Neutrophil (primary cell): Measurements from ENCODE around the gene STARD4.

ENCODE experiments used
- H3K27ac ChIP-seq: fragments of 200-600 bp; sonication (generic); 2 replicates; pipeline ENCODE4 v1.5.1; 2016; ENCODE audit warnings: mild to moderate bottlenecking, moderate library complexity
- H3K27me3 ChIP-seq: fragments of 200-600 bp; sonication (generic); 2 replicates; pipeline ENCODE4 v1.6.0; 2016; ENCODE audit warnings: mild to moderate bottlenecking
- H3K36me3 ChIP-seq: fragments of 200-600 bp; sonication (generic); 2 replicates; pipeline ENCODE4 v1.5.1; 2017
- H3K4me1 ChIP-seq, 2 experiments: fragments of 200-600 bp in 1 of 2; sonication (generic) in 1 of 2; 1 replicate in 1 of 2; 2 replicates in 1 of 2; pipeline versions ENCODE4 v1.5.1 to v1.6.1; 2013 to 2016; ENCODE audit warnings: low read depth in 1 of 2, low read length in 1 of 2, mild to moderate bottlenecking in 1 of 2, moderate library complexity in 1 of 2; ENCODE audit not compliant: control insufficient read depth in 1 of 2, insufficient read depth in 1 of 2
- H3K4me3 ChIP-seq, 2 experiments: fragments of 200-600 bp in 1 of 2; sonication (generic) in 1 of 2; 1 replicate in 1 of 2; 2 replicates in 1 of 2; pipeline ENCODE4 v1.5.1; 2013 to 2016; ENCODE audit warnings: low read depth in 1 of 2, low read length in 1 of 2, mild to moderate bottlenecking in 1 of 2, moderate library complexity in 1 of 2
- H3K9me3 ChIP-seq: fragments of 200-600 bp; sonication (generic); 2 replicates; pipeline ENCODE4 v1.5.1; 2016
- CTCF ChIP-seq: fragments of 200-600 bp; sonication (generic); IDR thresholded peaks from 2 replicates; pipeline ENCODE4 v1.5.1; 2016; ENCODE audit warnings: antibody characterized with exemption

The STARD4 gene

GRCh38 chr5:111555760-111556159 lies 43.4 kb upstream of the STARD4 start:
- no peaks in the 10 kb centered on the region for H3K36me3 ChIP-seq
- no peak overlapping the region for H3K27ac ChIP-seq
- no peaks in the 10 kb centered on the region for H3K9me3 ChIP-seq
- H3K4me3 ChIP-seq, result no peak overlapping the region
- no peaks in the 10 kb centered on the region for H3K4me1 ChIP-seq
- TF ChIP-seq CTCF, result no peak
- no peaks in the 10 kb centered on the region for H3K27me3 ChIP-seq

GRCh38 chr5:111553868-111554267 lies 41.5 kb upstream of the STARD4 start:
- Histone ChIP-seq H3K27ac (no peak overlapping the region), H3K4me1 (no peaks in the 10 kb centered on the region), H3K27me3 (no peaks in the 10 kb centered on the region), H3K36me3 (no peaks in the 10 kb centered on the region), H3K9me3 (no peaks in the 10 kb centered on the region), H3K4me3 (no peak overlapping the region)
- no peak for TF ChIP-seq CTCF

- no peak for TF ChIP-seq CTCF
- Histone ChIP-seq H3K4me1 (no peaks in the 10 kb centered on the region), H3K27me3 (no peaks in the 10 kb centered on the region), H3K4me3 (no peak overlapping the region), H3K36me3 (no peaks in the 10 kb centered on the region), H3K27ac (no peak overlapping the region), H3K9me3 (no peaks in the 10 kb centered on the region)
Observed at GRCh38 chr5:111552896-111553295, 40.6 kb upstream of the STARD4 start.

- Histone ChIP-seq H3K27me3 (no peaks in the 10 kb centered on the region), H3K36me3 (no peaks in the 10 kb centered on the region), H3K9me3 (no peaks in the 10 kb centered on the region), H3K27ac (no peak overlapping the region), H3K4me3 (no peak overlapping the region), H3K4me1 (no peaks in the 10 kb centered on the region)
- no peak for TF ChIP-seq CTCF
Observed at GRCh38 chr5:111552492-111552891, 40.2 kb upstream of the STARD4 start.

- Histone ChIP-seq H3K4me3 (no peak overlapping the region), H3K9me3 (no peaks in the 10 kb centered on the region), H3K27ac (no peak overlapping the region), H3K36me3 (no peaks in the 10 kb centered on the region), H3K4me1 (no peaks in the 10 kb centered on the region), H3K27me3 (no peaks in the 10 kb centered on the region)
- no peak for TF ChIP-seq CTCF
Observed at GRCh38 chr5:111551569-111552275, 39.4 kb upstream of the STARD4 start.

- no peak for TF ChIP-seq CTCF
- Histone ChIP-seq H3K4me1 (no peaks in the 10 kb centered on the region), H3K36me3 (no peaks in the 10 kb centered on the region), H3K9me3 (no peaks in the 10 kb centered on the region), H3K4me3 (no peak overlapping the region), H3K27me3 (no peaks in the 10 kb centered on the region), H3K27ac (no peak overlapping the region)
Observed at GRCh38 chr5:111551161-111551560, 38.8 kb upstream of the STARD4 start.
